ENCODE results near the gene COX8A.
A peak's percentile ranks its signal among the peaks of the same experiment; 100 is the strongest.

Gene COX8A

GRCh38 chr11:64003807-64004589 is 29.6 kb downstream of the COX8A start:
- no peak for DNase-seq (ENCODE audit: low spot score)

- DNase-seq (ENCODE audit: low spot score), result no peak
Measured at GRCh38 chr11:64004590-64004984, 30.2 kb downstream of the COX8A start.

GRCh38 chr11:64005691-64006090 is 31.3 kb downstream of the COX8A start:
- no peak for DNase-seq (ENCODE audit: low spot score)

- no peak for DNase-seq (ENCODE audit: low spot score)
Measured at GRCh38 chr11:64006398-64006797, 32.0 kb downstream of the COX8A start.

- peak; percentile 75 for DNase-seq (ENCODE audit: low spot score)
Measured at GRCh38 chr11:64007160-64007628, 32.8 kb downstream of the COX8A start.

- peak; percentile 78 for DNase-seq (ENCODE audit: low spot score)
Measured at GRCh38 chr11:64007629-64008282, 33.3 kb downstream of the COX8A start.

GRCh38 chr11:64008283-64008913 is 34.0 kb downstream of the COX8A start:
- DNase-seq (ENCODE audit: low spot score), result no peak

GRCh38 chr11:64008914-64009633 is 34.7 kb downstream of the COX8A start:
- DNase-seq (ENCODE audit: low spot score), result no peak

GRCh38 chr11:64009710-64010109 is 35.3 kb downstream of the COX8A start:
- DNase-seq (ENCODE audit: low spot score), result no peak

GRCh38 chr11:64010783-64011182 is 36.4 kb downstream of the COX8A start:
- no peak for DNase-seq (ENCODE audit: low spot score)

GRCh38 chr11:64011371-64011770 is 37.0 kb downstream of the COX8A start:
- no peak for DNase-seq (ENCODE audit: low spot score)

GRCh38 chr11:64013141-64013896 is 38.9 kb downstream of the COX8A start:
- no peak for DNase-seq (ENCODE audit: low spot score)

- DNase-seq (ENCODE audit: low spot score), result no peak
Measured at GRCh38 chr11:64014356-64014755, 39.9 kb downstream of the COX8A start.

GRCh38 chr11:64015510-64015909 is 41.1 kb downstream of the COX8A start:
- DNase-seq (ENCODE audit: low spot score), result no peak

- no peak for DNase-seq (ENCODE audit: low spot score)
Measured at GRCh38 chr11:64015935-64016845, 41.8 kb downstream of the COX8A start.

GRCh38 chr11:64017945-64018224 is 43.5 kb downstream of the COX8A start:
- no peak for DNase-seq (ENCODE audit: low spot score)

- DNase-seq (ENCODE audit: low spot score), result no peak
Measured at GRCh38 chr11:64018310-64018709, 43.9 kb downstream of the COX8A start.

GRCh38 chr11:64019106-64020037 is 45.0 kb downstream of the COX8A start:
- no peak for DNase-seq (ENCODE audit: low spot score)

GRCh38 chr11:64020976-64021756 is 46.7 kb downstream of the COX8A start:
- DNase-seq (ENCODE audit: low spot score), result no peak

All from hepatic stellate cell (primary cell).